ENCODE data around the gene F2RL2.

Gene F2RL2

DNA sequence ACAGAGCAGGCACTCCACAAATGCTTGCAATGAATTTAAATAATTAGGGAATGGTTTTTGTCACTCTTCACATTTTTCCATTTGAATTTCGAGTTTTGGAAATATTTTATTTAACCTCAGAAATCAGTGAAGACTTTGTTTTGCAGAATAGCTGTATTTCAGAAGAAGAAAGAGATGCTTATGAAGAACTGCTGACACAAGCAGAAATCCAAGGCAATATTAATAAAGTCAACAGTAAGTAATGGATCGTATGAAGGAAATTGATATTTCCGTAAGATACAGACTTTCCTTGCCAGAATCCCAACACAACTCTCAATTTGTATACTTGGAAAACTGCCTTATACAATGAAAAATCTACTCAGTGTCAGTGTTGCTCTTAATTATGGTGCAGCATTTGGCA is 30.5 kb downstream of the F2RL2 start:
- WGBS = 50% methylated on average over 2 of the region's 3 CpGs

DNA sequence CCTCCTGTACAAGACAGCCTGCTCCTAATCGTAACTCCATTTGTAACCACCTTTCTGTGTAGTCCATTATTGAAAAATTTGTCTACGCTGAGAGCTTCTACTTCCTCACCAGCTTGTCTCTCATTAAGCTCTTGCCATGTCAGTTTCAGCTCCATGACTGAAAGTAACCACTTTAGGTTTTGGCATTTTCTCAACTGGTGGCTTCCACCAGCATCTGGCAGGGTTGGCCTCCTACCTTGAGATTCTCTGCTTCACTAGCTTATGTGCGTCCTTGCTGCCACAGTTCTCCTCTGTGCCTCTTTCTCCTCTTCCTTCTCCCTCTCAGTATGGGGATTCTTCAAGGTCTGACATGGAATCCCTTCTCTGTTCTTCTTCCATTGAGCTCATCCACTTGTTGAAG is 31.8 kb downstream of the F2RL2 start:
- Histone ChIP-seq H2BK12ac (ENCODE audit: low read length in 2 of 2) (no peak overlapping the region), H2BK15ac (ENCODE audit: low read depth, poor library complexity, severe bottlenecking) (no peak overlapping the region), H3K18ac (ENCODE audit: low read depth in 1 of 2, low read length in 2 of 2) (no peak overlapping the region), H3K14ac (ENCODE audit: low read length in 2 of 2) (no peak overlapping the region), H4K91ac (ENCODE audit: low read length) (no peak overlapping the region), H3K27ac (ENCODE audit: low read length, poor library complexity, severe bottlenecking) (no peak overlapping the region), H3K4ac (ENCODE audit: low read depth in 1 of 2, low read length in 2 of 2) (no peak overlapping the region), H3K36me3 (ENCODE audit: control insufficient read depth in 1 of 2, insufficient read depth in 2 of 2, low read depth in 1 of 2, low read length in 2 of 2) (no peaks in the 10 kb centered on the region), H4K8ac (ENCODE audit: low read length) (no peak overlapping the region), H3K4me2 (ENCODE audit: low read length, poor library complexity, severe bottlenecking) (no peak overlapping the region), H3K23ac (ENCODE audit: low read length in 2 of 2) (no peak overlapping the region), H2AFZ (ENCODE audit: low read depth, low read length) (no peak overlapping the region), H2BK5ac (ENCODE audit: low read depth, low read length, poor library complexity, severe bottlenecking) (no peak overlapping the region), H3K4me3 (ENCODE audit: insufficient read depth in 1 of 2, low read depth in 1 of 2, low read length in 2 of 2) (no peak overlapping the region), H3K4me1 (ENCODE audit: control insufficient read depth, insufficient read depth, low read depth, low read length) (no peaks in the 10 kb centered on the region), H3K27me3 (ENCODE audit: control insufficient read depth in 1 of 2, insufficient read depth in 1 of 2, low read length in 2 of 2) (peaks cover 6 to 35% of the 10 kb centered on the region in 2 experiments), H2BK120ac (ENCODE audit: low read depth, low read length) (no peak overlapping the region), H3K79me1 (replicated peaks; ENCODE audit: low read length, poor library complexity, severe bottlenecking) (no peaks in the 10 kb centered on the region), H2AK5ac (ENCODE audit: low read length, severe bottlenecking) (no peak overlapping the region), H3K9ac (ENCODE audit: low read length) (no peak overlapping the region), H3K9me3 (ENCODE audit: control insufficient read depth, low read length) (peaks cover 4% of the 10 kb centered on the region)
- no peak for DNase-seq
- 93% methylated on average over 3 of the region's 3 CpGs for WGBS

More for the DNA sequence above, 30.5 kb downstream of the F2RL2 start:
- H3K4me3 ChIP-seq (ENCODE audit: insufficient read depth in 1 of 2, low read depth in 1 of 2, low read length in 2 of 2) = no peak overlapping the region
- no peak overlapping the region for H2AK5ac ChIP-seq (ENCODE audit: low read length, severe bottlenecking)
- H4K8ac ChIP-seq (ENCODE audit: low read length) = no peak overlapping the region
- H2BK15ac ChIP-seq (ENCODE audit: low read depth, poor library complexity, severe bottlenecking) = no peak overlapping the region
- peaks cover 4% of the 10 kb centered on the region for H3K9me3 ChIP-seq (ENCODE audit: control insufficient read depth, low read length)
- H2AFZ ChIP-seq (ENCODE audit: low read depth, low read length) = no peak overlapping the region
- no peak overlapping the region for H4K91ac ChIP-seq (ENCODE audit: low read length)
- H3K4me1 ChIP-seq (ENCODE audit: control insufficient read depth, insufficient read depth, low read depth, low read length) = no peaks in the 10 kb centered on the region
- no peak overlapping the region for H2BK5ac ChIP-seq (ENCODE audit: low read depth, low read length, poor library complexity, severe bottlenecking)
- H3K36me3 ChIP-seq (ENCODE audit: control insufficient read depth in 1 of 2, insufficient read depth in 2 of 2, low read depth in 1 of 2, low read length in 2 of 2) = no peaks in the 10 kb centered on the region
- no peak overlapping the region for H3K14ac ChIP-seq (ENCODE audit: low read length in 2 of 2)
- H3K4me2 ChIP-seq (ENCODE audit: low read length, poor library complexity, severe bottlenecking) = no peak overlapping the region
- DNase-seq = no peak
- H2BK120ac ChIP-seq (ENCODE audit: low read depth, low read length) = no peak overlapping the region
- no peaks in the 10 kb centered on the region for H3K79me1 ChIP-seq (replicated peaks; ENCODE audit: low read length, poor library complexity, severe bottlenecking)
- H3K23ac ChIP-seq (ENCODE audit: low read length in 2 of 2) = no peak overlapping the region
- no peak overlapping the region for H3K4ac ChIP-seq (ENCODE audit: low read depth in 1 of 2, low read length in 2 of 2)
- no peak overlapping the region for H3K9ac ChIP-seq (ENCODE audit: low read length)
- no peak overlapping the region for H3K27ac ChIP-seq (ENCODE audit: low read length, poor library complexity, severe bottlenecking)
- H3K18ac ChIP-seq (ENCODE audit: low read depth in 1 of 2, low read length in 2 of 2) = no peak overlapping the region
- peaks cover 6 to 32% of the 10 kb centered on the region in 2 experiments for H3K27me3 ChIP-seq (ENCODE audit: control insufficient read depth in 1 of 2, insufficient read depth in 1 of 2, low read length in 2 of 2)
- no peak overlapping the region for H2BK12ac ChIP-seq (ENCODE audit: low read length in 2 of 2)

DNA sequence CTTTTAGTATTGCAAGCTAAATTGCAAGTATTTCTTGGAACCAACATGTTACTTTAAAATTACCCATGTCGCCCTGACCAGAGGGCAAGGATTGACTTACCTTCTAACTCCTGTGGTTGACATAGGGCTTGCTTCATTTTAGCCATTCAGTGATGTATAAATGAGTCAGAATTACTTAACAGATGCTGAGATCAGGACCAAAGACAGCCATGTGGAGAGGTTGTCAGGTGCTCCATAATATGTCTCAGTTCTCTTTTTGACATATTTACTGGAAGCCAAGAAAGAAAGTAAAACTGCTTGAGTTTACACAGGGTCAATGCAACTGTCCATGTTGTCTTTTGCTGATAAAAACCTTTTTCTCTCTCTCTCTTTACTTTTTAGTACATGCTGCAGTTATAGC is 33.2 kb downstream of the F2RL2 start:
- H3K27me3 ChIP-seq (ENCODE audit: control insufficient read depth in 1 of 2, insufficient read depth in 1 of 2, low read length in 2 of 2) = peaks cover 6 to 35% of the 10 kb centered on the region in 2 experiments
- no peak overlapping the region for H3K4ac ChIP-seq (ENCODE audit: low read depth in 1 of 2, low read length in 2 of 2)
- H3K9ac ChIP-seq (ENCODE audit: low read length) = no peak overlapping the region
- peaks cover 4% of the 10 kb centered on the region for H3K9me3 ChIP-seq (ENCODE audit: control insufficient read depth, low read length)
- no peak for DNase-seq
- no peak overlapping the region for H2BK120ac ChIP-seq (ENCODE audit: low read depth, low read length)
- no peak overlapping the region for H3K27ac ChIP-seq (ENCODE audit: low read length, poor library complexity, severe bottlenecking)
- no peak overlapping the region for H4K8ac ChIP-seq (ENCODE audit: low read length)
- no peaks in the 10 kb centered on the region for H3K79me1 ChIP-seq (replicated peaks; ENCODE audit: low read length, poor library complexity, severe bottlenecking)
- WGBS = 91% methylated on average over 1 of the region's 1 CpG
- H2BK12ac ChIP-seq (ENCODE audit: low read length in 2 of 2) = no peak overlapping the region
- no peak overlapping the region for H2AK5ac ChIP-seq (ENCODE audit: low read length, severe bottlenecking)
- no peak overlapping the region for H3K18ac ChIP-seq (ENCODE audit: low read depth in 1 of 2, low read length in 2 of 2)
- H3K14ac ChIP-seq (ENCODE audit: low read length in 2 of 2) = no peak overlapping the region
- H2AFZ ChIP-seq (ENCODE audit: low read depth, low read length) = no peak overlapping the region
- H2BK5ac ChIP-seq (ENCODE audit: low read depth, low read length, poor library complexity, severe bottlenecking) = no peak overlapping the region
- no peaks in the 10 kb centered on the region for H3K36me3 ChIP-seq (ENCODE audit: control insufficient read depth in 1 of 2, insufficient read depth in 2 of 2, low read depth in 1 of 2, low read length in 2 of 2)
- H3K4me1 ChIP-seq (ENCODE audit: control insufficient read depth, insufficient read depth, low read depth, low read length) = no peaks in the 10 kb centered on the region
- no peak overlapping the region for H3K23ac ChIP-seq (ENCODE audit: low read length in 2 of 2)
- no peak overlapping the region for H2BK15ac ChIP-seq (ENCODE audit: low read depth, poor library complexity, severe bottlenecking)
- H4K91ac ChIP-seq (ENCODE audit: low read length) = no peak overlapping the region
- H3K4me2 ChIP-seq (ENCODE audit: low read length, poor library complexity, severe bottlenecking) = no peak overlapping the region
- H3K4me3 ChIP-seq (ENCODE audit: insufficient read depth in 1 of 2, low read depth in 1 of 2, low read length in 2 of 2) = no peak overlapping the region

DNA sequence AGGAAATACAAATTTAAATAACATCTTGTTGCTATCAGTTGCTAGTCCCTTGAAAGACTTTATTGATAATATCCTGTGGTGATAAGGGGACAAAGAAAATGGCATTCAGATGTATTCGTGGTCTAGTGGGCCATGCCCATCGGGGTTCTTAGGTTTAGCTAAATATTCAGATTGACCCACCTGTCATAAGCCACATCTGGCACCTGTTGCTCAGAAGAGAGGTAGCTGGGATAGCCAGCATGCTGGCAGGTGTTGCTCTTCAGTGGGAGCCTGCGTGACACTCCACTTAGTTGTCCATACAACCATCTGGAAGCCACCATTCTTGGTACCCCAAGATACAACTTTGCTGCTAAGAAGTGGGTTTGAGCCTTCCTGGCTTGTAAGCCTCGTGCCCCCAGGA is 36.7 kb downstream of the F2RL2 start:
- Histone ChIP-seq H3K4me3 (ENCODE audit: insufficient read depth in 1 of 2, low read depth in 1 of 2, low read length in 2 of 2) (no peak overlapping the region), H3K18ac (ENCODE audit: low read depth in 1 of 2, low read length in 2 of 2) (no peak overlapping the region), H3K36me3 (ENCODE audit: control insufficient read depth in 1 of 2, insufficient read depth in 2 of 2, low read depth in 1 of 2, low read length in 2 of 2) (no peaks in the 10 kb centered on the region), H3K4me1 (ENCODE audit: control insufficient read depth, insufficient read depth, low read depth, low read length) (no peaks in the 10 kb centered on the region), H4K91ac (ENCODE audit: low read length) (no peak overlapping the region), H4K8ac (ENCODE audit: low read length) (no peak overlapping the region), H2AK5ac (ENCODE audit: low read length, severe bottlenecking) (no peak overlapping the region), H2BK120ac (ENCODE audit: low read depth, low read length) (no peak overlapping the region), H3K27ac (ENCODE audit: low read length, poor library complexity, severe bottlenecking) (no peak overlapping the region), H3K79me1 (replicated peaks; ENCODE audit: low read length, poor library complexity, severe bottlenecking) (no peaks in the 10 kb centered on the region), H3K4me2 (ENCODE audit: low read length, poor library complexity, severe bottlenecking) (no peak overlapping the region), H3K23ac (ENCODE audit: low read length in 2 of 2) (no peak overlapping the region), H2BK5ac (ENCODE audit: low read depth, low read length, poor library complexity, severe bottlenecking) (no peak overlapping the region), H2BK12ac (ENCODE audit: low read length in 2 of 2) (no peak overlapping the region), H3K14ac (ENCODE audit: low read length in 2 of 2) (no peak overlapping the region), H3K9ac (ENCODE audit: low read length) (no peak overlapping the region), H3K9me3 (ENCODE audit: control insufficient read depth, low read length) (peaks cover under 1% of the 10 kb centered on the region), H3K4ac (ENCODE audit: low read depth in 1 of 2, low read length in 2 of 2) (no peak overlapping the region), H2BK15ac (ENCODE audit: low read depth, poor library complexity, severe bottlenecking) (no peak overlapping the region), H3K27me3 (ENCODE audit: control insufficient read depth in 1 of 2, insufficient read depth in 1 of 2, low read length in 2 of 2) (peaks cover 3 to 15% of the 10 kb centered on the region in 2 experiments), H2AFZ (ENCODE audit: low read depth, low read length) (no peak overlapping the region)
- DNase-seq = no peak
- WGBS = 95% methylated on average over 3 of the region's 4 CpGs
